ENCODE data around the gene GRAMD2B. TPM values are rescaled to one million over a fixed set of nuclear protein-coding genes. Genes with fewer than 3 reads are reported as not detected.

GRAMD2B gene
- total and polyA plus RNA-seq, 2 of the 8 experiments (the other 6 are each of a cell fraction or from before 2014, with no cell fraction given): 6.4 to 9.4 TPM

DNA sequence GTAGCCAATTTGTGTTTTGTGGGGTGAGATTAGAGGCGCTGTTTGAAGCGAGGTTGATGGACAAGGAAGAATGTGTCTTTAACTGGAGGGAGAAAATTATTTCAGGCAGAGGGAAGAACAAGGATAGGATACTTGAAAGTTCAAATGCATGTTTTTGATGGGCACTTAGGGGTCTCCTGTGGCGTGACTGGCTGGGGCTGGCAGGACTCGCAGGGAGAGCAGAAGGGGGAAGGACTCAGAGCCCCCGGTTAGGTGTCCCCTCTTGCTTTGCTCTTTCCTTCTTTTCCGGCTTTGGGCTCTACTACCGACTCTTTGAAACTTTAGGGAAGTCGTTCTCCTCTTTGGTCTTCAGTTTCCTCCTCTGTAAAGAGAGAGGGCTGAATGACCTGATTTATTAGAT lies 12.1 kb downstream of the GRAMD2B start (continued):
- no peak for TF ChIP-seq RNF2 (IDR thresholded peaks at IDR 0.05; ENCODE audit: borderline replicate concordance, low read depth, low read length, missing control alignments, poor library complexity, severe bottlenecking)

Data from H1 (cell line).